Measurements from ENCODE around the gene SUMO3. TPM values are rescaled to one million over a fixed set of nuclear protein-coding genes. Genes with fewer than 3 reads are reported as not detected.
A peak's percentile ranks its signal among the peaks of the same experiment; 100 is the strongest.

SUMO3 gene
- total and polyA plus RNA-seq, 5 donors: 53.3 to 87.8 (median 82.2) TPM

GRCh38 chr21:44763451-44764318 lies 54.2 kb downstream of the SUMO3 start:
- Histone ChIP-seq H3K4me1 (ENCODE audit: control insufficient read depth, insufficient read depth, low read length) (no peaks in the 10 kb centered on the region), H3K9me3 (ENCODE audit: control insufficient read depth, low read length) (no peaks in the 10 kb centered on the region), H3K27ac (ENCODE audit: low read length) (no peak overlapping the region), H3K4me3 (ENCODE audit: low read length) (no peak overlapping the region), H3K27me3 (ENCODE audit: control insufficient read depth, insufficient read depth) (no peaks in the 10 kb centered on the region)
- 81% methylated on average over 24 of the region's 25 CpGs for WGBS
- no peak for ATAC-seq
- peak in 2 of 3 donors; percentile 43 to 49 for DNase-seq
- intact Hi-C loops (cut with DNase I): no loop called here

- no peaks in the 10 kb centered on the region for H3K9me3 ChIP-seq (ENCODE audit: control insufficient read depth, low read length)
- no peak overlapping the region for H3K4me3 ChIP-seq (ENCODE audit: low read length)
- H3K27ac ChIP-seq (ENCODE audit: low read length): no peak overlapping the region
- intact Hi-C loops (cut with DNase I): no loop called here
- ATAC-seq: no peak
- 82% methylated on average over 8 of the region's 8 CpGs for WGBS
- H3K27me3 ChIP-seq (ENCODE audit: control insufficient read depth, insufficient read depth): no peaks in the 10 kb centered on the region
- no peak for DNase-seq
- no peaks in the 10 kb centered on the region for H3K4me1 ChIP-seq (ENCODE audit: control insufficient read depth, insufficient read depth, low read length)
Measured at GRCh38 chr21:44763050-44763378, 54.8 kb downstream of the SUMO3 start.

- Histone ChIP-seq H3K4me1 (ENCODE audit: control insufficient read depth, insufficient read depth, low read length) (no peaks in the 10 kb centered on the region), H3K4me3 (ENCODE audit: low read length) (no peak overlapping the region), H3K27ac (ENCODE audit: low read length) (no peak overlapping the region), H3K27me3 (ENCODE audit: control insufficient read depth, insufficient read depth) (no peaks in the 10 kb centered on the region), H3K9me3 (ENCODE audit: control insufficient read depth, low read length) (no peaks in the 10 kb centered on the region)
- intact Hi-C loops (cut with DNase I): no loop called here
- no peak for DNase-seq
- 87% methylated on average over 24 of the region's 24 CpGs for WGBS
- no peak for ATAC-seq
Measured at GRCh38 chr21:44762221-44763049, 55.4 kb downstream of the SUMO3 start.

- Histone ChIP-seq H3K27ac (ENCODE audit: low read length) (no peak overlapping the region), H3K27me3 (ENCODE audit: control insufficient read depth, insufficient read depth) (no peaks in the 10 kb centered on the region), H3K9me3 (ENCODE audit: control insufficient read depth, low read length) (no peaks in the 10 kb centered on the region), H3K4me3 (ENCODE audit: low read length) (no peak overlapping the region), H3K4me1 (ENCODE audit: control insufficient read depth, insufficient read depth, low read length) (no peaks in the 10 kb centered on the region)
- DNase-seq (peak in 1 of 3 donors; percentile 35), ATAC-seq (no peak)
- intact Hi-C loops (cut with DNase I): no loop called here
- WGBS: 88% methylated on average over 14 of the region's 14 CpGs
Measured at GRCh38 chr21:44761747-44762208, 56.1 kb downstream of the SUMO3 start.

GRCh38 chr21:44761011-44761729 lies 56.7 kb downstream of the SUMO3 start:
- intact Hi-C loops (cut with DNase I): no loop called here
- no peak overlapping the region for H3K4me3 ChIP-seq (ENCODE audit: low read length)
- no peaks in the 10 kb centered on the region for H3K27me3 ChIP-seq (ENCODE audit: control insufficient read depth, insufficient read depth)
- no peak for DNase-seq
- H3K4me1 ChIP-seq (ENCODE audit: control insufficient read depth, insufficient read depth, low read length): no peaks in the 10 kb centered on the region
- ATAC-seq: no peak
- 62% methylated on average over 21 of the region's 21 CpGs for WGBS
- H3K27ac ChIP-seq (ENCODE audit: low read length): no peak overlapping the region
- no peaks in the 10 kb centered on the region for H3K9me3 ChIP-seq (ENCODE audit: control insufficient read depth, low read length)

- Histone ChIP-seq H3K4me3 (ENCODE audit: low read length) (no peak overlapping the region), H3K9me3 (ENCODE audit: control insufficient read depth, low read length) (no peaks in the 10 kb centered on the region), H3K27me3 (ENCODE audit: control insufficient read depth, insufficient read depth) (no peaks in the 10 kb centered on the region), H3K27ac (ENCODE audit: low read length) (no peak overlapping the region), H3K4me1 (ENCODE audit: control insufficient read depth, insufficient read depth, low read length) (no peaks in the 10 kb centered on the region)
- WGBS: 85% methylated on average over 9 of the region's 9 CpGs
- intact Hi-C loops (cut with DNase I): no loop called here
- DNase-seq (peak in 1 of 3 donors; percentile 29), ATAC-seq (no peak)
Measured at GRCh38 chr21:44760376-44760775, 57.5 kb downstream of the SUMO3 start.

- H3K9me3 ChIP-seq (ENCODE audit: control insufficient read depth, low read length): no peaks in the 10 kb centered on the region
- no peak overlapping the region for H3K27ac ChIP-seq (ENCODE audit: low read length)
- H3K4me3 ChIP-seq (ENCODE audit: low read length): no peak overlapping the region
- intact Hi-C loops (cut with DNase I): loop anchor here in 1 of 4 donors (10.0 kb wide), 1 partner anchor 245 kb away; no protein-coding TSS in a partner anchor
- no peaks in the 10 kb centered on the region for H3K27me3 ChIP-seq (ENCODE audit: control insufficient read depth, insufficient read depth)
- WGBS: 86% methylated on average over 22 of the region's 22 CpGs
- DNase-seq (no peak), ATAC-seq (no peak)
- H3K4me1 ChIP-seq (ENCODE audit: control insufficient read depth, insufficient read depth, low read length): no peaks in the 10 kb centered on the region
Measured at GRCh38 chr21:44759628-44760285, 58.1 kb downstream of the SUMO3 start.

GRCh38 chr21:44758781-44759627 lies 58.9 kb downstream of the SUMO3 start:
- DNase-seq: peak in 1 of 3 donors; percentile 24

GRCh38 chr21:44758141-44758561 lies 59.7 kb downstream of the SUMO3 start:
- no peak for DNase-seq
- no peak for ATAC-seq
- no peak overlapping the region for H3K4me3 ChIP-seq (ENCODE audit: low read length)

More at GRCh38 chr21:44758781-44759627, 58.9 kb downstream of the SUMO3 start:
- Histone ChIP-seq H3K4me3 (ENCODE audit: low read length) (no peak overlapping the region), H3K4me1 (ENCODE audit: control insufficient read depth, insufficient read depth, low read length) (no peaks in the 10 kb centered on the region), H3K27ac (ENCODE audit: low read length) (no peak overlapping the region), H3K9me3 (ENCODE audit: control insufficient read depth, low read length) (no peaks in the 10 kb centered on the region), H3K27me3 (ENCODE audit: control insufficient read depth, insufficient read depth) (no peaks in the 10 kb centered on the region)
- WGBS: 80% methylated on average over 26 of the region's 26 CpGs
- no peak for ATAC-seq
- intact Hi-C loops (cut with DNase I): loop anchor here in 1 of 4 donors (10.0 kb wide), 1 partner anchor 244 kb away; no protein-coding TSS in a partner anchor

More at GRCh38 chr21:44758141-44758561, 59.7 kb downstream of the SUMO3 start:
- intact Hi-C loops (cut with DNase I): loop anchor here in 1 of 4 donors (10.0 kb wide), 1 partner anchor 243 kb away; no protein-coding TSS in a partner anchor
- no peaks in the 10 kb centered on the region for H3K27me3 ChIP-seq (ENCODE audit: control insufficient read depth, insufficient read depth)
- H3K4me1 ChIP-seq (ENCODE audit: control insufficient read depth, insufficient read depth, low read length): no peaks in the 10 kb centered on the region
- no peaks in the 10 kb centered on the region for H3K9me3 ChIP-seq (ENCODE audit: control insufficient read depth, low read length)
- WGBS: 95% methylated on average over 8 of the region's 8 CpGs
- no peak overlapping the region for H3K27ac ChIP-seq (ENCODE audit: low read length)
